ENCODE results near the gene PKHD1. TPM values are rescaled to one million over a fixed set of nuclear protein-coding genes. Genes with fewer than 3 reads are reported as not detected.
"Not testable (repeated sequence)": the region's sequence is repeated elsewhere in the genome, so short reads cannot be mapped to it uniquely, and the experiment has no call there.

PKHD1 gene
- total RNA-seq, 1 experiment from 2014 or later = under 0.01 TPM

DNA sequence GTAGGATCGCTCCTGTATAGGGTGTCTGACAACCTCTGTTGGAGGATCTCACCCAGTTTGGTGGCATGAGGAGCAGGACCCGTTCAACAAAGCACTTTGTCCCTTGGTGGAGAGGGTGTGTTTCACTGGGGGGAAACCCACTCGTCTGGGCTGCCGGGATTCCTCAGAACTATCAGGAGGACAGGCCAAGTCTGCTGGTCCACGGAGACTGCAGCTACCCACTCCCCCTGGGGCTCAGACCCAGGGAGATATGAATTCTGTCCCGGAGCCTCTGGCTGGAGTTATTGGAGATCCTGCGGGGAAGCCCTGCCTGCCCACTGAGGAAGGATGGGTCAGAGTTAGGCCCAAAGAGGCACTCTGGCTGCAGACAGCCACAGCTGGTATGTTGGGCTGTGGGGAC lies 233.1 kb downstream of the PKHD1 start:
- no peak for DNase-seq (ENCODE audit: low read depth in 1 of 2, low spot score in 2 of 2)
- H3K4me1 ChIP-seq (replicated peaks) = no peaks in the 10 kb centered on the region
- no peak overlapping the region for H3K27ac ChIP-seq
- no peaks in the 10 kb centered on the region for H3K27me3 ChIP-seq (replicated peaks)
- H3K9me3 ChIP-seq (replicated peaks) = no peaks in the 10 kb centered on the region
- H3K36me3 ChIP-seq = no peaks in the 10 kb centered on the region
- no peak overlapping the region for H3K4me3 ChIP-seq

DNA sequence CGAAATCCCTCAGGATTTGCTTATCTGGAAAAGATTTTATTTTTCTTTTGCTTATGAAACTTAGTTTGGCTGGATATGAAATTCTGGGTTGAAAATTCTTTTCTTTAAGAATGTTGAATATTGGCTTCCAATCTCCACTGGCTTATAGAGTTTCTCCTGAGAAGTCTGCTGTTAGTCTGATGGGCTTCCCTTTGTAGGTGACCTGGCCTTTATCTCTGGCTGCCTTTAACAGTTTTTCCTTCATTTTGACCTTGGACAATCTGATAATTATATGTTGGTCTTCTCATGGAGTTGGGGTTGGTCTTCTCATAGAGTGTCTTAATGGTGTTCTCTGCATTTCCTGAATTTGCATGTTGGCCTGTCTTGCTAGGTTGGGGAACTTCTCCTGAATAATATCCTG lies 234.3 kb downstream of the PKHD1 start:
- DNase-seq (ENCODE audit: low read depth in 1 of 2, low spot score in 2 of 2); H3K4me3 ChIP-seq; H3K4me1 ChIP-seq (replicated peaks); H3K9me3 ChIP-seq (replicated peaks); H3K27me3 ChIP-seq (replicated peaks); H3K36me3 ChIP-seq; H3K27ac ChIP-seq: not testable (repeated sequence)

DNA sequence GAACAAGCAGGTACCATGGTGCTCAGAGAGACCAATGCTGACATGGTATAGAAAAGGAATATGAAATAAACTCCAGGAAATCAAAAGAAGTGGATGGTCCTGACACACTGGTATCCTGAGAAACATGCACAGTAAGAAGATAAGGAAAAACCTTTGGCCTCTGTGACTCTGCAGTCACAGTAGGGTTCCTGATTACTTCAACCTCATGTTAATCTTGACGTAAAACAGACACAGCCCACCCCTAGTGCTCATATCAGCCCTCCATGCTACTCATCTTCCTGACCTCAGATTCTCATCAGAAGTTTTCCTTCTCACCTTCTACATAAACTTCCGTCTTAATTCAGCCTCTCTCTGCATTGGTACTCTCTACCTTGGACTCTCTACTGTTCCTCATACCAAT lies 240.9 kb downstream of the PKHD1 start:
- Histone ChIP-seq H3K27ac (no peak overlapping the region), H3K9me3 (replicated peaks) (no peaks in the 10 kb centered on the region), H3K4me1 (replicated peaks) (no peaks in the 10 kb centered on the region)

DNA sequence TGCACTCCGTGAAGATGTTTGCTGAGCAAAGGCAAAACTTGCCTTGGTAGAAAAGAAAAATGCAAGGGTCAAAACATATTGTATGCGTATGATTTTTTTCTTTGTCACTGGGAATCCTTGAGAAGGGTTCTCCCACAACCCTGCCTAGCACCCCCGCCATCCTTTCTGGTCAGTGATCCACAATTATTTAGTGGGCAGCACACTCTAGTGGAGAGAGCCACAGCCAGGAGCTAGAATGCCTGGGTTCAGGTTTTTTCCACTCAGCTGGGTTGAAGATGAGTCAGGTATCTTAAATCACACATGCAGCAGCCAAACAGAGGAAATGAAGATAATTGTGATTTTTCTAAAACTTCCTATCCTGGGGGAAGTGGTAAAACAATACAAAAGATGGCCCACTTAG lies 243.1 kb downstream of the PKHD1 start:
- no peaks in the 10 kb centered on the region for H3K9me3 ChIP-seq (replicated peaks)
- H3K27me3 ChIP-seq (replicated peaks) = no peaks in the 10 kb centered on the region; the same call in 1 of the 2 replicates
- no peaks in the 10 kb centered on the region for H3K36me3 ChIP-seq
- no peak overlapping the region for H3K4me3 ChIP-seq
- H3K27ac ChIP-seq = no peak overlapping the region
- H3K4me1 ChIP-seq (replicated peaks) = no peaks in the 10 kb centered on the region
- DNase-seq (ENCODE audit: low read depth in 1 of 2, low spot score in 2 of 2) = no peak

More for the DNA sequence above, 240.9 kb downstream of the PKHD1 start:
- Histone ChIP-seq H3K27me3 (replicated peaks) (no peaks in the 10 kb centered on the region), H3K36me3 (no peaks in the 10 kb centered on the region), H3K4me3 (no peak overlapping the region)
- DNase-seq (ENCODE audit: low read depth in 1 of 2, low spot score in 2 of 2) = no peak

DNA sequence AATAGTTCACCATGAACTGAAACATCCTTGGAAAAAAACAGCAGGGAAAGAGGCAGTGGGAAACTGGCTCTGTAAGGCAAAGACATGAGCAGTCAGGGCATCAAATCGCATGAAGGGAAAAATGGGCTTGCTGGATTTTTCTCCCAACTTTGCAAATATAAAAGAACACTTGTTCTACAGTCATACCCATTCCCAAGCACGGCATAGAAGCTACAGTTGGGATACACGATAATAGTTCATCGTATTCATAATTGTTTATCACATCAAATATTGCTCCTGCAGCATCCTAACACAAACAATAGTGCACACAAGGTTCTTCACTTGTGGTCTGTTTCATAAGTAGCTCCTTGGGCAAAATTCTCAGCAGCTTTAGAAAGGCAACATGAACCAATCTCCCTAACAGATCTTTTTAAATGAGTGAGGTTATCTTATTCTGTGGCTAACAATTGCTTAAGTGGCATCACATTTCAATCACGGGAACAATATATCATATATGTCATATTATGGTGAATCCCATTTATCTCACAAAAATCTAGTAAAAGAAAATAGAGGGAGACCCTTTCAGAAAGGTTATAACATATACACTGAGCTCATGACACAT lies 243.9 kb downstream of the PKHD1 start:
- H3K4me3 ChIP-seq = no peak overlapping the region
- H3K27me3 ChIP-seq (replicated peaks) = no peaks in the 10 kb centered on the region; the same call in 1 of the 2 replicates
- no peaks in the 10 kb centered on the region for H3K9me3 ChIP-seq (replicated peaks)
- no peaks in the 10 kb centered on the region for H3K36me3 ChIP-seq
- no peaks in the 10 kb centered on the region for H3K4me1 ChIP-seq (replicated peaks)
- no peak overlapping the region for H3K27ac ChIP-seq
- DNase-seq (ENCODE audit: low read depth in 1 of 2, low spot score in 2 of 2) = no peak

DNA sequence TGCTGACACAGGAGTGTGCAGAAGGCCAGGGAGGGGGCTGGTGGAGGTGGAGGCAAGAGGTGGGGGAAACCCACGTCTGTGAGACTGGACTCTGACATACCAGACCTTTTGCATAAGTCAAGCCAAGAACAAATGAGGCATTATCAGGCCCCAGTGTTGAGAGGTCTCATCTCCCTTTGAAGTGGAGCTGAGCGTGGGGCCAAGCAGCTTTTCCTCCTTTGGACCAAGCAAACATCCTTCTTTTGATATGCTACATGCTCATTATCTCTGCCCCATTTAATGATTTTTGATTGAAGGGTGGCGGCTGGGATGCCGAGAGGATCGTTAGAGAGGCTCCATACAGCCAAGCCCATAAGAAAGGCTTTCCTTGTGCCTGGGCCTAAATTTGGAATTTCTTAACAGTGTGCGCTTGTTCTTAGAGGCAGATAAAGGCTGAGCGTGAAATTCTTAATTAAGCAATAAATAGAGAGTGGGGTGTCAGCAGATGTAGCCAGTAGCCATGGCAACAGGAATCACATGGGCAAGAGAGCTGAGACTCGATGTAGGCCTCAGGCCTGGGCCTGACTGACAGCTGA lies 244.5 kb downstream of the PKHD1 start:
- no peak overlapping the region for H3K27ac ChIP-seq
- H3K27me3 ChIP-seq (replicated peaks) = no peaks in the 10 kb centered on the region; the same call in 1 of the 2 replicates
- H3K4me3 ChIP-seq = no peak overlapping the region
- no peaks in the 10 kb centered on the region for H3K36me3 ChIP-seq
- H3K4me1 ChIP-seq (replicated peaks) = no peaks in the 10 kb centered on the region
- no peaks in the 10 kb centered on the region for H3K9me3 ChIP-seq (replicated peaks)
- no peak for DNase-seq (ENCODE audit: low read depth in 1 of 2, low spot score in 2 of 2)

DNA sequence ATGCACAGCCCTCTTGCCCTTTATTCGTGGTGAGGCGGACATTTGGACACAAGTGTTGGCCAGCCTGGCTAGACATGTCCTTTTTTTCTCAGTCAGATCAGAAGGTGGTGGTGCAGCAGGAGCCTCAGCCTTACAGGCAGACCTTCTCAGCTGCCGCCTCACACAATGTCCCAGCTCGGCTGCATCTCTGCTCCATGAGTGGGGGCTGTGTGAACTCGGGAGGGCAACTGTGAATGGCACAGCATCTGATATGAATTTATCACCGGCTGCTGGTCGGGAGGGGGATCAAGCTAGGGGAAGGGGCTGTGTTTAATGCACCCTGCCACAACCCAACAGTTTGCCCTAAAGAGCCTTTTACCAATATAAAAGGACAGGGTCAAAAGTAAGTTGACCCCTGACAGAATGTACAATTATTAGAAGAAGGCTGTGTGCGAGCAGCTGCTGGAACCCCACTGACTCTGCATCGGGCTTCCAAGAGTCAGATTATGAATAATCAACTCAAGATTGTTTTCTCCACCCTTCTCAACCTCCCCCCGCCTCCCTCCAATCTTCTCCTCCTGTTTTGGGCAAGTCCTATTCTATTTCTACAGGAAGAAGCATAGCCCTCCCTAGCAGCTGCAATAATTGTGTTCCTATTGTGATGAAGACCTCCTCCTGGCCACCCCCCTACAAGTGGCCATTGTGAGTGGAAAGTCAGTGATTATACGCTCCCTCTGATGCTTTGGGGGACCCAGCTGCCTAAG lies 245.2 kb downstream of the PKHD1 start:
- no peaks in the 10 kb centered on the region; the same call in 1 of the 2 replicates for H3K27me3 ChIP-seq (replicated peaks)
- no peak overlapping the region for H3K27ac ChIP-seq
- no peaks in the 10 kb centered on the region for H3K4me1 ChIP-seq (replicated peaks)
- no peak for DNase-seq (ENCODE audit: low read depth in 1 of 2, low spot score in 2 of 2)
- no peaks in the 10 kb centered on the region for H3K36me3 ChIP-seq
- H3K9me3 ChIP-seq (replicated peaks) = no peaks in the 10 kb centered on the region
- H3K4me3 ChIP-seq = no peak overlapping the region

DNA sequence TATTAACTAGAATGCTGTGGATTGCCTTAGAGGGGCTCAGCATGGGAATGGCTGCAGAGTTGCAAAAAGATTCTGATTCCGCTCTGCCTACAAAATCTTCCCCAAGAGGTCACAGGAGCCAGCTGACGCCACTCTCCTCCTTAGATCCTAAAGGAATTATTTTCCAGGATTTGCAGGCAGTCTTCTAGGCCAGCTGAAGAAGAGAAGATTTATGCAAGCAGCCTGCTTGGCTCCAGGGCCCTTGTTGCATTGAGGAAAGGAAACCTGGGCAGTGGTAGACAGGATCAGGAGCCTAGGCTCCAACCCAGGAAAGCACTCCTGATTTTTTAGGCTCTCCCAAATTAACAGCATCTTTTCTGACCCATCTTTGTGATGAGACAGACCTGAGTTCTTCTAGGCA lies 245.8 kb downstream of the PKHD1 start:
- H3K36me3 ChIP-seq = no peaks in the 10 kb centered on the region
- H3K27ac ChIP-seq = no peak overlapping the region
- no peak overlapping the region for H3K4me3 ChIP-seq
- H3K27me3 ChIP-seq (replicated peaks) = no peaks in the 10 kb centered on the region; the same call in 1 of the 2 replicates
- DNase-seq (ENCODE audit: low read depth in 1 of 2, low spot score in 2 of 2) = no peak
- H3K9me3 ChIP-seq (replicated peaks) = no peaks in the 10 kb centered on the region
- H3K4me1 ChIP-seq (replicated peaks) = no peaks in the 10 kb centered on the region

DNA sequence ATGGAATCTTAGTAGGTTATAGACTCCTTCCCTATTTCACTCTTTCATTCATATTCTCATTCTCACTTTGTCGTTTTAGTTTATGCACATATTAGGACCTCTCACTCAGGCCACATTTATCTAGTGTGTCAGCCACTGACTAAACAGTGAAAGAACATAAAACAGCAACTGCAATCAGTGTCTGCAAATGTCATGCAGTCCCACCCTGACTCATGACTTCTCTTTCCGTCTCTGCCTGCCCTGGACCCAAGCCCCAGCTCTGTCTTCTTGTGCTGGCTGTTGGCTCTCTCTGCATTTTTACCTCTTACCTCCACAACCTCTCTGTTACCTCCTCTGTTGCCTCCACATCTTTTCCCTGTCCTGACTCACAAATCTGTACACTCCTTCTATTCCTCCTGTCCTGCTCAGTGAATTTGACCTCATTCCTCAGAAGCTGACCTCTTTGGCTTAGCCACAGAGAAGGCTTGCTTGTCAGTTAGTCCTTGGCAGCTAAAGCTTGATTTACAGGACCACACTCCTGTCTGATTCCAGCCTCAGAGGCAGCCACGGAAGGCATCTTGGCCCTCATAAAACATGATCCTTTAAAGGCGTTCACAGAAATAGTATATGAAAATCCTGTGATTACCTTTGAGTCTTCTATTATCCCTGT lies 247.6 kb downstream of the PKHD1 start:
- H3K9me3 ChIP-seq (replicated peaks) = no peaks in the 10 kb centered on the region
- H3K4me1 ChIP-seq (replicated peaks) = no peaks in the 10 kb centered on the region
- DNase-seq (ENCODE audit: low read depth in 1 of 2, low spot score in 2 of 2) = no peak
- no peaks in the 10 kb centered on the region for H3K36me3 ChIP-seq
- H3K4me3 ChIP-seq = no peak overlapping the region
- no peaks in the 10 kb centered on the region; the same call in 1 of the 2 replicates for H3K27me3 ChIP-seq (replicated peaks)
- H3K27ac ChIP-seq = no peak overlapping the region

DNA sequence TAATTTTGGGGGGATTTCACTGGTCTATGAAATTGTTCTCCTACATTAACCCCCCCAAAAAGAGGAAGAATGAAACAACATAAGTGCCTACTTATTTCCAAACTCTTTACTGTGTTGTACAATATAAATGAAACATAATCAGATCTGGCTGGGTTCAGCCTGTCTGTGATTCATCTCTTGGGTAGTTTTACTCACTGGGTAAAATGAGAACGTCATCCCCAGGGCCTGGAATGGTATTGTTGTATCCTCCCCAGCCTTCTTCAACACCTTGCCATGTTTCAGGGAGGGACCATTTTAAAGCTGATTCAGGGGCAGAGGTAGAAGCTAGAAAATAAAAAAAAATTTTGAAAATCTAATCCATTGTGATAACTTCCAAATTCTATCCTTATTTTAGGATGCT lies 256.7 kb downstream of the PKHD1 start:
- Histone ChIP-seq H3K9me3 (replicated peaks) (no peaks in the 10 kb centered on the region), H3K27me3 (replicated peaks) (no peaks in the 10 kb centered on the region), H3K4me1 (replicated peaks) (no peaks in the 10 kb centered on the region), H3K36me3 (no peaks in the 10 kb centered on the region), H3K4me3 (no peak overlapping the region), H3K27ac (no peak overlapping the region)
- DNase-seq (ENCODE audit: low read depth in 1 of 2, low spot score in 2 of 2) = no peak

DNA sequence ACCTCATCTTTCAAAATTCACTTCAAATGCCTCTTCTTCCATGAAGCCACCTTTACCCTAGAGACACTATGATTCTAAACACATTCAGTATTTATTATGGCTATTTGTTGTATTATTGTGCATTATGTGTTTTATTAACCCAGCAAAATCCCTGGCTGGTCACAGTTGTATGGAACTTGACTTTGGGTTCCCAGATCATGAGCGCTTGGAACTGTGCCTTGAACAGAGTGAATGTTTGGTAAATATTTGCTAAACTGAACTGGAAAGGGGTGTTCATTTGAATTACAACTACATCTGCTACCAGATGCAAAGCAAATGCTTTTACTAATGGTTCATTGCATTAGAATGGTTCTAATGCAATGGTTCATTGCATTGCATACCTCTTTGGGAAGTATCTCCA lies 259.8 kb downstream of the PKHD1 start:
- DNase-seq (ENCODE audit: low read depth in 1 of 2, low spot score in 2 of 2) = no peak

DNA sequence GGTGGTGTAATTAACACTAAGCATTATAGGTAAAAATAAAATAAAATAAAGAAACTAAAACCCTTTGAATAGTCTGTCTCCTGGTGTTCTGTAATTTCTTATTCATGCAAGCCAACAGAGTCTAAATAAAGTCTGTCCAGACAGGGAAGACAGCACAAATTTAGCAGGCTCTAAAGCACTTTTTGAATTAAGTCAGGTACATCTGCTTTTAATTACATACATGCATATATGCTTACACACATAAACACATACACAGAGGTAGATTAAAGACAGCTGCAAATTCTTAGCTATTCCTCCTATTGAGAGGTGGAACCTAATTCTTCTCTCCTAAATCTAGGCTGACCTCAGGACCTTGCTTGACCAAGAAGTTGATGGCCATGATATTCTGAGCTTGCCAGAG lies 262.5 kb downstream of the PKHD1 start:
- Histone ChIP-seq H3K27me3 (replicated peaks) (no peaks in the 10 kb centered on the region), H3K27ac (no peak overlapping the region)

More for the DNA sequence above, 259.8 kb downstream of the PKHD1 start:
- no peak overlapping the region for H3K4me3 ChIP-seq
- no peaks in the 10 kb centered on the region for H3K27me3 ChIP-seq (replicated peaks)
- no peaks in the 10 kb centered on the region for H3K4me1 ChIP-seq (replicated peaks)
- H3K36me3 ChIP-seq = no peaks in the 10 kb centered on the region
- H3K9me3 ChIP-seq (replicated peaks) = no peaks in the 10 kb centered on the region
- H3K27ac ChIP-seq = no peak overlapping the region

DNA sequence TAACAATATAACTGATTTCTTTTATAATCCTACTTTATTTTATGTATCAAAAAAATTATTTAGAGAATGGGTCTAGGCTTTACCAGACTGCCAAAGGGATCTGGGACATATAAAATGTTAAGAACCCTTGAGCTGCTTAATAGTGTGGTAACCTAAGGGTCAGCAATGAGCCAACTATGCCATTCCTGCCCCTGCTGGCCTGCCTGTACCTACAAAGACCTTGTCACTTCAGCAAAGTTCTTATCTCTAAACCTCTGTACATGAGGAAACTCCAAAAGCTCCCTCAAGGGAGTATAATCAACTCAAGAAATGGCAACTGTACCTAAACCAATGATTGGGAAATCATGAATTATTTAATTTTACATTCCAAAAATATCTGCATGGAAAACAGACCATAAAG lies 266.9 kb downstream of the PKHD1 start:
- no peak for DNase-seq (ENCODE audit: low read depth in 1 of 2, low spot score in 2 of 2)
- H3K27ac ChIP-seq = no peak overlapping the region

More for the DNA sequence above, 262.5 kb downstream of the PKHD1 start:
- Histone ChIP-seq H3K4me3 (no peak overlapping the region), H3K36me3 (no peaks in the 10 kb centered on the region), H3K4me1 (replicated peaks) (no peaks in the 10 kb centered on the region), H3K9me3 (replicated peaks) (no peaks in the 10 kb centered on the region)
- DNase-seq (ENCODE audit: low read depth in 1 of 2, low spot score in 2 of 2) = no peak

DNA sequence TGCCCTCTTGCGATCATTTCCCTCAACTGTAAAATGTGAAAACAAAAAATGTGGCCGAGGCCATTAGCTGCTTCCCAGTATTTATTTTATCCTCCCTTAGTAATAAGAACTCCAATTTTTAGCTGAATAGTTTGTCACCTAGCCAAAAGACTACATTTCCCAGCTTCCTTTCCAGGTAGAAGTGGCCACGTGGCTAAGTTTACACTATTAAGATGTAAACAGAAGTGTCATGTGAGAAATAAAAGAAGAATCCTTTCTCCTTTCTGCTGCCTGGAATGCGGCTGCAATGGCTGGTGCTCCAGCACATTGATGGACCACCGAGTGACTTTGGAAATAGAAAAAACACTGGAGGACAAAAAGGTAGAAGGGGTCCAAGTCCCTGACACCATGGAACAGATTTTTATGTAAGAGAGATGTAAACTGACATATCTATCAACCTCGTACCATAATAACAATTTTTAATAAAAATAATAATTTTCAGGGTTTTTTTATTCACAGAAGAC lies 268.8 kb downstream of the PKHD1 start:
- no peak overlapping the region for H3K4me3 ChIP-seq
- no peak for DNase-seq (ENCODE audit: low read depth in 1 of 2, low spot score in 2 of 2)
- H3K27me3 ChIP-seq (replicated peaks) = no peaks in the 10 kb centered on the region
- H3K27ac ChIP-seq = no peak overlapping the region
- H3K9me3 ChIP-seq (replicated peaks) = no peaks in the 10 kb centered on the region
- no peaks in the 10 kb centered on the region for H3K4me1 ChIP-seq (replicated peaks)
- no peaks in the 10 kb centered on the region for H3K36me3 ChIP-seq

More for the DNA sequence above, 266.9 kb downstream of the PKHD1 start:
- Histone ChIP-seq H3K27me3 (replicated peaks) (no peaks in the 10 kb centered on the region), H3K4me1 (replicated peaks) (no peaks in the 10 kb centered on the region), H3K4me3 (no peak overlapping the region), H3K9me3 (replicated peaks) (no peaks in the 10 kb centered on the region), H3K36me3 (no peaks in the 10 kb centered on the region)

Data from SJSA1 (cell line).